ENCODE measurements around the gene NDUFA7. TPM values are rescaled to one million over a fixed set of nuclear protein-coding genes. Genes with fewer than 3 reads are reported as not detected.
"Not testable (repeated sequence)": the region's sequence is repeated elsewhere in the genome, so short reads cannot be mapped to it uniquely, and the experiment has no call there.

The NDUFA7 gene
- total RNA-seq, 4 donors from 2014 or later = 26.1 to 34.0 (median 29.3) TPM

GRCh38 chr19:8343483-8343844, 22.3 kb upstream of the NDUFA7 start:
- intact Hi-C loops (cut with DNase I) = no loop called here
- Histone ChIP-seq H3K4me1 (peaks cover 18 to 37% (median 29%) of the 10 kb centered on the region in 4 donors), H3K9me3 (no peaks in the 10 kb centered on the region), H3K4me3 (peak overlapping the region; percentile 59 to 73 (median 62)), H3K27me3 (peaks cover 0 to 64% (median 13%) of the 10 kb centered on the region in 4 donors), H3K36me3 (peaks cover 0 to 4% (median 0%) of the 10 kb centered on the region in 4 donors), H3K27ac (replicated peaks in 1 of 4) (peak overlapping the region in 2 of 4 donors; percentile 73 to 85)
- no peak for TF ChIP-seq POLR2AphosphoS5 (IDR thresholded peaks at IDR 0.05)
- no peak for TF ChIP-seq POLR2A (IDR thresholded peaks at IDR 0.05; ENCODE audit: low read depth)
- no peak for TF ChIP-seq CTCF (IDR thresholded peaks at IDR 0.05)
- TF ChIP-seq EP300 (IDR thresholded peaks at IDR 0.05) = no peak
- no peak for DNase-seq (ENCODE audit: extremely low spot score)
- 51% methylated on average over 9 of the region's 11 CpGs for WGBS

DNA sequence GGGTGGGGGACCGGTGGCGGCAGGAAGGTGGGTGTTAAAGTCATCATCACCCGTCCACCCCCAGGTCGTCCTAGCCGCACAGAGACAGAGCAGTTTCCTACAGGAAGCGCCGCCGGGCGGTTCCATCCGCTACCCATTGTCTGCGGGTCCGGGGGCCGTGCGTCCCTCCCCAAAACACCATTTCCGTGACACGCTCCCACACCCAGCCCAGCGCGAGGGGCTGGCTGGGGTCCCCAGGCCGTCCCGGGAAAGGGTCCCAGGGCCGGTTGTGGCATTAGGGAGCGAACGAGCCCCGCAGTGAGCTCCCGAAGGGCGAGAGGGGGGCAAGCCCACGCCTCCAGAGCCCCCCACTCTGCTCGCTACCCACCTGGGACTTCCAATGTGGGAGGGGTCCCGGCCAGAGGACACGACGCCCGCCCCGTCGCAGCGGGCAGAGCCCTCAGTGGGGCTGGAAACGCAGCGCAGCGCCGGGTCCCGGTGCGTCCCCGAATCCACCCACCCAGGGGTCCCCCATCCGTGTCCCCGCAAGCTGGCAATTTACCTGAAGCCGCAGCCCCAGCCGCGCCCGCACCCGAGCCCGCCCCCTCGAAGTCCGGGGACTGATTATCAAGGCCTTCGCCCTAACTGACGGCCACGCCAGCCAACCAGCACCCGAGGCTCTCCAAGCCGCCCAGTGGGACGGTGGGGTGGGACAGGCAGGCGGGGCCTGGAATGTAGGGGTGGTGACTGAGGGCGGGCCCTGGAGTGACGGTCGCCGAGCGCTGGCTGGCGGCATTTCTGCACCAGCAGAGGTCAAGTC, 21.7 kb upstream of the NDUFA7 start, which contains the start of gene KANK3:
KANK3 (minus strand) TSS at position 579 of the 799 bp plus-strand sequence. CDS start 5,434 bp downstream, outside the sequence.
- no CpG with 5 or more reads among the region's 65 CpGs for WGBS
- intact Hi-C loops (cut with DNase I) = no loop called here

DNA sequence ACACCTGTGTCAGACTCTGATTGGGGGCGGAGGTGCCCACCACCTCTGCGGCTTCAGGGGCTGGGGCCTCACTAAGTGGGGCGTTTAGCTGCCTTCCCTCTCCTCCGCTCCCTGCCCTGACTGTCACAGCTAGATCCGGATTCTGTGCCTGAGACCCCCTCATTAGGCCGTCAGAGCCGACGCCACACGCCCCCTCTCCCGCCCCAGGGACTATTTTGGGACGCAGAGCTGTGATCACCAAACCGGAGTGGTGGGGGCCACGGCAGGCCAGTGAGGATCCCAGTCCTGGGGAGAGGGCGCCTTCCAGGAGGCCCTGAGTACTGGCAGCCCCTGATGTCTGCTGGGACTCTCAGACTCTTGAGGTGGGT, 21.1 kb upstream of the NDUFA7 start:
- no peak for TF ChIP-seq POLR2AphosphoS5 (IDR thresholded peaks at IDR 0.05)
- TF ChIP-seq POLR2A (IDR thresholded peaks at IDR 0.05; ENCODE audit: low read depth) = no peak
- no peak for TF ChIP-seq CTCF (IDR thresholded peaks at IDR 0.05)
- no peak for TF ChIP-seq EP300 (IDR thresholded peaks at IDR 0.05)
- 45% methylated on average over 9 of the region's 14 CpGs for WGBS
- Histone ChIP-seq H3K27ac (replicated peaks in 1 of 4) (peak overlapping the region; percentile 73 to 86 (median 85)), H3K9me3 (no peaks in the 10 kb centered on the region), H3K4me3 (peak overlapping the region; percentile 59 to 73 (median 62)), H3K27me3 (peaks cover 0 to 74% (median 13%) of the 10 kb centered on the region in 4 donors), H3K4me1 (peaks cover 18 to 42% (median 33%) of the 10 kb centered on the region in 4 donors), H3K36me3 (peaks cover 0 to 4% (median 0%) of the 10 kb centered on the region in 4 donors)
- intact Hi-C loops (cut with DNase I) = no loop called here
- no peak for DNase-seq (ENCODE audit: extremely low spot score)

More for the DNA sequence above, 21.7 kb upstream of the NDUFA7 start, which contains the start of gene KANK3:
- Histone ChIP-seq H3K9me3 (no peaks in the 10 kb centered on the region), H3K4me1 (peaks cover 18 to 38% (median 30%) of the 10 kb centered on the region in 4 donors), H3K27ac (replicated peaks in 1 of 4) (peak within 1 kb of the TSS; percentile 73 to 86 (median 85)), H3K4me3 (peak within 1 kb of the TSS; percentile 59 to 73 (median 62)), H3K36me3 (peaks cover 0 to 4% (median 0%) of the 10 kb centered on the region in 4 donors), H3K27me3 (peaks cover 0 to 68% (median 13%) of the 10 kb centered on the region in 4 donors)
- DNase-seq (ENCODE audit: extremely low spot score) = peak; percentile 97
- TF ChIP-seq POLR2A (IDR thresholded peaks at IDR 0.05; ENCODE audit: low read depth) (peak; percentile 72), POLR2AphosphoS5 (IDR thresholded peaks at IDR 0.05) (peak; percentile 80 to 93), EP300 (IDR thresholded peaks at IDR 0.05) (no peak)

DNA sequence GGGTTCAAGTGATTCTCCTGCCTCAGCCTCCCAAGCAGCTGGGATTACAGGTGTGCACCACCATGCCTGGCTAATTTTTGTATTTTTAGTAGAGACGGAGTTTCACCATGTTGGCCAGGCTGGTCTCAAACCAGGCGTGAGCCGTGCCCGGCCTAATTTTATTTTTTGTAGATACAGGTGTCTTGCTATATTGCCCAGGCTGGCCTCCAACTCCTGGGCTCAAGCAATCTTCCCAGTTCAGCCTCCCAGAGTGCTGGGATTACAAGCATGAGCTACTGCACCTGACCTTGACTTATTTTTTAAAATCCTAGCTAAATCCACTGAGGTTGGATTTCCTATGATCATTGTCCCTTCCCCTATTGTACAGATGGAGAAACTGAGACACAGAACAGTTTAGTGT, 20.3 kb upstream of the NDUFA7 start:
- peaks cover 0 to 79% (median 13%) of the 10 kb centered on the region in 4 donors for H3K27me3 ChIP-seq
- intact Hi-C loops (cut with DNase I); DNase-seq (ENCODE audit: extremely low spot score); H3K36me3 ChIP-seq; H3K9me3 ChIP-seq: not testable (repeated sequence)
- peaks cover 18 to 42% (median 34%) of the 10 kb centered on the region in 4 donors for H3K4me1 ChIP-seq
- 94% methylated on average over 4 of the region's 4 CpGs for WGBS
- H3K4me3 ChIP-seq = peak overlapping the region in 3 of 4 donors; percentile 59 to 73 (median 61)
- H3K27ac ChIP-seq (replicated peaks in 1 of 4) = peak overlapping the region; percentile 1 to 86 (median 85)

DNA sequence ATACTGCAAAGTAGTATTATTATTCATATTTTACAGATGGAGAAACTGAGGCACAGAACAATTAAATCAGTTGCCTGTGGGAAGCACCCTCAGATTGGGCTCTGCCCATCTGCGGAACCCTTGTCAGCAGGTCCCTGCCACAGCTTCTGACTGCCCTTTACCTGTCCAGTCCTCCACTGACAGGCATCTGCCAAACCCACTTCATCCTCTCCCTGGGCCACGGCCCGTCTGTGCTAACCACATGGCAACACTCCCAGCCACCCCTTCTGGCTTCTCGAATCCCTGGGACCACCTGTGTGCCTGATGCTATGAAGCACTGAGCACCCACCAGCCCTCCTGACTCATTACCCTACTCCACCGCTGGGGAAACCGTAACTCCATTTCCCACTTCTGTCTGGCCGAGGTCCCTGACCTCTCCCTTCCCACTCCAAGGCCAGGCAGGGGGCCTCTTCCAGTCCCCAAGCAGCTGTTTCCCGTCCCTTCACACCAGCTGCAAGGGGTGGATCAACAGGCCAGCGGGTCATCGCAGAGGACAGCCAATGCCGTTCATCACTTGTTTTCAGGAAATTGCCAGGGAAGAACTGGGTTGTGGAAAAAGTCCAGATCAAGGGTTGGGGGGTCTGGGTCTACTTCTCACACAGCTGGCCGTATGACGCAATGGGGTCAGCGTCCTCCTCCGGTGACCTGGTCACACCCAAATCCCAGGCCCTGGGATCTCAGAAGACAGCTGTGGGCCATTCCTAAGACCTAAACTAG, 19.3 kb upstream of the NDUFA7 start:
- Histone ChIP-seq H3K9me3 (no peaks in the 10 kb centered on the region), H3K4me3 (peak overlapping the region in 1 of 4 donors; percentile 25), H3K36me3 (peaks cover 0 to 4% (median 0%) of the 10 kb centered on the region in 4 donors), H3K27me3 (peaks cover 0 to 81% (median 13%) of the 10 kb centered on the region in 4 donors), H3K4me1 (peaks cover 23 to 45% (median 37%) of the 10 kb centered on the region in 4 donors), H3K27ac (replicated peaks in 1 of 4) (peak overlapping the region; percentile 1 to 86 (median 85))
- TF ChIP-seq POLR2AphosphoS5 (IDR thresholded peaks at IDR 0.05) (peak; percentile 79 to 85), EP300 (IDR thresholded peaks at IDR 0.05) (peak; percentile 60), CTCF (IDR thresholded peaks at IDR 0.05) (peak in 2 of 3 experiments; percentile 13 to 32), POLR2A (IDR thresholded peaks at IDR 0.05; ENCODE audit: low read depth) (no peak)
- peak; percentile 95 for DNase-seq (ENCODE audit: extremely low spot score)
- intact Hi-C loops (cut with DNase I) = no loop called here
- WGBS = 14% methylated on average over 15 of the region's 15 CpGs

Data from esophagus muscularis mucosa (tissue), 4 donors.